Brain microvascular endothelial cell (primary cell): ENCODE measurements around the gene BRWD1.
"Not testable (repeated sequence)": the region's sequence is repeated elsewhere in the genome, so short reads cannot be mapped to it uniquely, and the experiment has no call there.

ENCODE experiments used
- DNase-seq: peaks from one replicate; pipeline ENCODE4 v3.0.0-alpha.2; 2020
- H3K27ac ChIP-seq: fragments of 250-450 bp; sonication (Bioruptor Pico); 2 replicates; pipeline ENCODE4 v1.5.1; 2020; ENCODE audit warnings: mild to moderate bottlenecking, moderate library complexity
- H3K27me3 ChIP-seq: fragments of 250-450 bp; sonication (Bioruptor Pico); replicated peaks from 2 replicates; pipeline ENCODE4 v1.5.1; 2020; ENCODE audit warnings: mild to moderate bottlenecking
- H3K36me3 ChIP-seq: fragments of 250-450 bp; sonication (Bioruptor Pico); replicated peaks from 2 replicates; pipeline ENCODE4 v1.5.1; 2020; ENCODE audit warnings: mild to moderate bottlenecking
- H3K4me3 ChIP-seq: 2 replicates; pipeline ENCODE4 v1.5.1; 2011; ENCODE audit warnings: low read depth, mild to moderate bottlenecking, control low read depth, low read length, moderate library complexity
- in situ Hi-C: cut with HindIII; loops from 2 replicates; pipeline ENCODE4 v1.10.0; 2017; ENCODE audit warnings: low sequenced_read_pairs, low pct_ligation_motif_present
- TF ChIP-seq, protein P1 (sequence below): IDR thresholded peaks from 2 replicates; pipeline ENCODE4 v1.5.1; 2011; ENCODE audit warnings: low read depth, mild to moderate bottlenecking, moderate library complexity, low read length, control low read depth, inconsistent platforms; ENCODE audit errors: missing control alignments

BRWD1 gene

DNA sequence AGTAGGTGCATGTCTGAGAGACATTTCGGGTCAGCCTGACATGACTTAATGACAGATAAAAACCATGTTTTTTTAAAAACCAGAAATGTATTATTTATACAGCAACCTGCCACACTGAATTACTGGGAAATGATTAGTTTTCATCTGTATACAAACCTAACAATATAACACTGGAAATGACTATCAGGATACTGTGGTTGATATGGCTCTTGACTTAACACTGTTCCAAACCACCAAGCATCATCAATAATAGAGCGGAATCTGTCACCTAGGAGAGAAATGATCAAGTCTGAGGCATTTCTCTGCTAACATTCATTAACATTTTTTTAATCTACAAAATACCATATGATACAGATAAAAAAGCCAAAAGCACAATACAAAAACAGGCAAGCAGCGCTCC is 88.5 kb downstream of the BRWD1 start:
- H3K27ac ChIP-seq, result no peak overlapping the region
- TF ChIP-seq, protein P1, sequence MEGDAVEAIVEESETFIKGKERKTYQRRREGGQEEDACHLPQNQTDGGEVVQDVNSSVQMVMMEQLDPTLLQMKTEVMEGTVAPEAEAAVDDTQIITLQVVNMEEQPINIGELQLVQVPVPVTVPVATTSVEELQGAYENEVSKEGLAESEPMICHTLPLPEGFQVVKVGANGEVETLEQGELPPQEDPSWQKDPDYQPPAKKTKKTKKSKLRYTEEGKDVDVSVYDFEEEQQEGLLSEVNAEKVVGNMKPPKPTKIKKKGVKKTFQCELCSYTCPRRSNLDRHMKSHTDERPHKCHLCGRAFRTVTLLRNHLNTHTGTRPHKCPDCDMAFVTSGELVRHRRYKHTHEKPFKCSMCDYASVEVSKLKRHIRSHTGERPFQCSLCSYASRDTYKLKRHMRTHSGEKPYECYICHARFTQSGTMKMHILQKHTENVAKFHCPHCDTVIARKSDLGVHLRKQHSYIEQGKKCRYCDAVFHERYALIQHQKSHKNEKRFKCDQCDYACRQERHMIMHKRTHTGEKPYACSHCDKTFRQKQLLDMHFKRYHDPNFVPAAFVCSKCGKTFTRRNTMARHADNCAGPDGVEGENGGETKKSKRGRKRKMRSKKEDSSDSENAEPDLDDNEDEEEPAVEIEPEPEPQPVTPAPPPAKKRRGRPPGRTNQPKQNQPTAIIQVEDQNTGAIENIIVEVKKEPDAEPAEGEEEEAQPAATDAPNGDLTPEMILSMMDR, result no peak
- in situ Hi-C loops, result no loop called here
- H3K4me3 ChIP-seq, result no peak overlapping the region
- DNase-seq, result no peak
- peaks cover 10% of the 10 kb centered on the region for H3K36me3 ChIP-seq
- no peaks in the 10 kb centered on the region for H3K27me3 ChIP-seq

DNA sequence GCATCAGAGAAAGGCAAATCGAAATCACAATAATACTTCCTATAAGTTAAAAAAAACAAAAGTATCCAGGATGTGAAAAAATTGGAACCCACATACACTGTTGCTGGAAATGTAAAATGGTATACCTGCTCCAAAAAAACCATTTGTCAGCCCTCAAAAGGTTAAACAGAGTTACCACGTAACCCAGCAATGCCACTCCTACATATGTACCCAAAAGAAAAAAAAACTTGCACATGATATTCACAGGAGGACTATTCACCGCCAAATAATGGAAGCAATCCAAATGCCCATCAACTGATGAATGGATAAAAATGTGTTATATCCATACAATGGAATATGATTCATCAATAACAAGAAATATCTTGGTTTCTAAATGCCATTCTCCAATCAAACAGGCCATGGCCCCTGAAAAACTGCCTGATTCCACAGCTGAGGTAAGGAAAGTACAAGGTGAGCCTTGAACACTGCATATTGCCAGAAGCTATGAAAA is 91.4 kb downstream of the BRWD1 start:
- H3K4me3 ChIP-seq, result no peak overlapping the region
- in situ Hi-C loops, result no loop called here
- H3K27ac ChIP-seq, result no peak overlapping the region
- H3K36me3 ChIP-seq, result peaks cover 13% of the 10 kb centered on the region
- TF ChIP-seq, protein P1, result no peak
- H3K27me3 ChIP-seq, result no peaks in the 10 kb centered on the region
- no peak for DNase-seq

DNA sequence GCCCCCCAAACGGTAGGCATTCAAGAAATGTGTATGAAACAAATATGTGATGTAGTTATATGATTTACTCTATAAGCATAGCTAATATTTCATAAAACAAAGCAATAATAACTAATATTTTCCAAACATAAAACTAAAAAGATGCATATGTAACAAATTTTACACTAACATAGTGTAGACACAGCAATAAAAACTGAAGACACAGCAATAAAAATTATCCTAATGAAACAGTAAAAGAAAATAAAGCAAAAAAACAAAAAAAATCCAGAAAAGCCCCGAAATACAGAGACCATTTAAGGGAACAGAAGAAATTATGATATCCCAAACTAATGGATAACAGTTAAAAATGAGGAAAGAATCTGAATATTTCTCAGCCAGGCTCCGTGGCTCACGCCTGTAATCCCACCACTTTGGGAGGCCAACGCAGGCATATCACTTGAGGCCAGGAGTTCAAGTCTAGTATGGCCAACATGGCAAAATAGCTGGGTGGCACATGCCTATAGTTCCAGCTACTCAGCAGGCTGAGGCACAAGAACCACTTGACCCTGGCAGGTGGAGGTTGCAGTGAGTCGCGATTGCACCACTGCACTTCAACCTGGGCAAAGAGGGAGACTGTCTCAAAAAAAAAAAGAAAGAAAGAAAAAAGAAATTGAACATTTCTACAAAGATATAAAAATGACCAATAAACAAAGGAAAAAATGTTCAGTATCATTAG is 92.0 kb downstream of the BRWD1 start:
- DNase-seq, result no peak
- in situ Hi-C loops, result no loop called here
- Histone ChIP-seq H3K27ac (no peak overlapping the region), H3K27me3 (no peaks in the 10 kb centered on the region), H3K4me3 (no peak overlapping the region), H3K36me3 (peaks cover 13% of the 10 kb centered on the region)
- TF ChIP-seq, protein P1, result no peak

DNA sequence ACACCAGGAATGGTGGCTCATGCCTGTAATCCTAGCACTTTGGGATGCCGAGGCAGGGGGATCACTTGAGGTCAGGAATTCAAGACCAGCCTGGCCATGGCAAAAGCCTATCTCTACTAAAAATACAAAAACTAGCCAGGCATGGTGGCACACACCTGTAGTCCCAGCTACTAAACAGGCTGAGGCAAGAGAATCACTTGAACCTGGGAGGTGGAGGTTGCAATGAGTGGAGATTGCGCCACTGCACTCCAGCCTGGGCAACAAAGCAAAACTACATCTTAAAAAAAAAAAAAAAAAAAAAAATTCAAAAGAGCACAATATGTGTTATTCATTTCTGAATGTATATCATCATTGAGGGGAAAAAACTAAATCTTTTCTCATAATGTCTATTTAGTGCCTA is 92.6 kb downstream of the BRWD1 start:
- peaks cover 13% of the 10 kb centered on the region for H3K36me3 ChIP-seq
- in situ Hi-C loops, H3K27me3 ChIP-seq, H3K27ac ChIP-seq, DNase-seq, H3K4me3 ChIP-seq: not testable (repeated sequence)

DNA sequence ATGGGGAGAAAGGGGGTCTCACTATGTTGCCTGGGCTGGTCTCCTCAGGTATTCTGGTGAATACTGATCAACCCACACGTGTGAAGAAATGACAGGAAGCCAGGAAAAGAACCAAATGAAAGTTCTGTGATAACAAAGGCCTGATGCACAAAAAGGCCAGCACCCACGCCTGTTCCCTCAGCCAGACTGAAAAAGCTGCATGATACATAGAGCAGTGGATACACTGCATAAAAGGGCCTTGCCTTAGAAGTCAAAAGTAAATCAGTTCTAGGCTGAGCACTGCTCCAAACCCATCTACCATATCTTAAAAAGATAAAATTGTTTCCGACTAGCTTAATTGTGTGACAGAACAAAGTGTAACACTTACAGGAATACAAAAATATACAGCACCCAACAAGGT is 93.3 kb downstream of the BRWD1 start:
- H3K27me3 ChIP-seq, result no peaks in the 10 kb centered on the region
- peaks cover 13% of the 10 kb centered on the region for H3K36me3 ChIP-seq
- no peak overlapping the region for H3K4me3 ChIP-seq
- TF ChIP-seq, protein P1, result no peak
- H3K27ac ChIP-seq, result no peak overlapping the region
- in situ Hi-C loops, result no loop called here
- DNase-seq, result no peak

DNA sequence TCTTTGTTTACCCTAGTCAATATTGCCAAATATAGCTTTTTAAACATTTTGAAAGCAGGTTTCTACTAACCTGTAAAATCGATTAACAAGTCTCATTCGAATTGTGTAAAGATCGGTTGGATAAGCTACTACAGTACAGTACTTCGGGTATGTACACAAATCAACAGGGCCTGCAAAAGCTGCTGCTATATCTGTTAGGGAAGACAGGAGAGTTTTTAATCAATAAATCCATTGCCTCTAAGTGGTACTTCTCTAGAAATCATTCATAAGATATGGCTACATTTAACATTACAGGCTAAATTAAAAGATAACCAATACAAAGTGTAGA is 95.4 kb downstream of the BRWD1 start:
- Histone ChIP-seq H3K36me3 (peaks cover 12% of the 10 kb centered on the region), H3K4me3 (no peak overlapping the region), H3K27me3 (no peaks in the 10 kb centered on the region), H3K27ac (no peak overlapping the region)
- no peak for DNase-seq
- TF ChIP-seq, protein P1, result no peak
- in situ Hi-C loops, result no loop called here
